IPS DF 6.9 (cell line): ENCODE results near the gene BTG3.

Experiments used
- DNase-seq: peaks from one replicate; pipeline ENCODE4 v3.0.0-alpha.2; 2013; ENCODE audit warnings: low read depth, low spot score
- H3K27ac ChIP-seq: one replicate; pipeline ENCODE4 v1.5.1; 2013; ENCODE audit warnings: low read length, control low read depth
- H3K27me3 ChIP-seq: 2 replicates; pipeline ENCODE4 v1.6.1; 2013; ENCODE audit warnings: mild to moderate bottlenecking, low read length; ENCODE audit not compliant: control insufficient read depth, insufficient read depth
- H3K36me3 ChIP-seq: 2 replicates; pipeline ENCODE4 v1.6.1; 2013; ENCODE audit warnings: low read length; ENCODE audit not compliant: control insufficient read depth, insufficient read depth
- H3K4me1 ChIP-seq: 2 replicates; pipeline ENCODE4 v1.6.1; 2013; ENCODE audit warnings: low read length; ENCODE audit not compliant: control insufficient read depth, insufficient read depth
- H3K4me3 ChIP-seq: 2 replicates; pipeline ENCODE4 v1.5.1; 2013; ENCODE audit warnings: mild to moderate bottlenecking, low read length
- H3K9me3 ChIP-seq: 2 replicates; pipeline ENCODE4 v1.6.1; 2013; ENCODE audit warnings: low read length, inconsistent platforms; ENCODE audit not compliant: control insufficient read depth, insufficient read depth
- WGBS: extraction: QIAGEN DNeasy Blood & Tissue Kit; methylation state at CpG from one replicate; pipeline ENCODE4 v1.1.7; 2013; ENCODE audit warnings: mixed read lengths, missing lambda C conversion rate; ENCODE audit not compliant: insufficient read length, insufficient coverage; 5-methylcytosine and 5-hydroxymethylcytosine counted together

Gene BTG3

DNA sequence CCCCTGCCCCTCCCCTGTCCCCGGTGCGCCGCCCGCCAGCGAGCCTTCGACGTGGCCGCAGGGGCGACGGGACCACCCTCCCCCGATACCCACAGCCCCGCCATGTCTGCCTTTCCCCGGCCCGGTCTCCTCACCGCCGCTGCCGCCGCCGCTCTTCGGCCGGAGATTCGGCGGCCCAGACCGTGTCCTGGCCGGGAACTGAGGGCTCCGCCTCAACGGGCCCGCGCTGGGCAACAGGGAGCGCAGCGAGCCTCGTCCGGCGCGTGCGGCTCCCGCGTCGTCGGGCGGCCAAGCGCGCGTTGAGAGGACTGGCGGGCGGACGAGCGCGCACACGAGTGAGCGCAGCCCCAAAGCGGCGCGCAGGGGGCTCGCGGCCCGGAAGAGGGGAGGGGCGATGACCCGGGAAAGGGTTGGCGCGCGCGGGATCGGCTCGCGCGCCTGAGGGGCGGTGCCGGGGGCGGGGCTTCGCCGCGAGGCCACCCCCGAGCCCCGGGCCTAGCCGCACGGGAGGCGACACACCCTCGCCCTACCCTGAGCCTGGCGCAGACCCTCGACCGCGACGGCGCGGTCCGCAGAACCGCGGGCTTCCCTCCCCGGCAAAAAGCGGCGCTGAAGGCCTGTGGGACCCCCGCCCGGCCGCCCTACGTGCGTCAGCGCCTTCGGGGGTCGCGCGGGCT lies at the start of gene BTG3:
Gene BTG3 (minus strand): TSS at position 337 of the 677 bp plus-strand sequence. CDS start 3,757 bp downstream, outside the sequence.
- Histone ChIP-seq H3K27ac (no peak within 1 kb of the TSS), H3K36me3 (0 out of 2 replicates have a peak, but pooled peaks cover 4% of the 10 kb centered on the region), H3K9me3 (no peaks in the 10 kb centered on the region), H3K4me1 (0 out of 2 replicates have a peak, but pooled peaks cover 2% of the 10 kb centered on the region), H3K27me3 (no peaks in the 10 kb centered on the region), H3K4me3 (peak within 1 kb of the TSS; percentile 90)
- no CpG with 5 or more reads among the region's 102 CpGs for WGBS
- DNase-seq, result peak; percentile 25

GRCh38 chr21:17660862-17661261 lies 48.2 kb upstream of the BTG3 start:
- H3K4me1 ChIP-seq, result no peaks in the 10 kb centered on the region

GRCh38 chr21:17660452-17660851 lies 47.8 kb upstream of the BTG3 start:
- H3K4me3 ChIP-seq, result no peak overlapping the region
- WGBS, result no CpG with 5 or more reads among the region's 3 CpGs

More at GRCh38 chr21:17660862-17661261, 48.2 kb upstream of the BTG3 start:
- Histone ChIP-seq H3K27ac (no peak overlapping the region), H3K27me3 (no peaks in the 10 kb centered on the region), H3K4me3 (no peak overlapping the region), H3K36me3 (no peaks in the 10 kb centered on the region), H3K9me3 (no peaks in the 10 kb centered on the region)
- no CpG with 5 or more reads among the region's 6 CpGs for WGBS
- DNase-seq, result no peak

GRCh38 chr21:17658931-17659330 lies 46.2 kb upstream of the BTG3 start:
- WGBS, result no CpG with 5 or more reads among the region's 6 CpGs
- no peaks in the 10 kb centered on the region for H3K9me3 ChIP-seq
- H3K36me3 ChIP-seq, result no peaks in the 10 kb centered on the region
- DNase-seq, result no peak
- no peak overlapping the region for H3K4me3 ChIP-seq
- no peak overlapping the region for H3K27ac ChIP-seq
- no peaks in the 10 kb centered on the region for H3K27me3 ChIP-seq
- no peaks in the 10 kb centered on the region for H3K4me1 ChIP-seq

More at GRCh38 chr21:17660452-17660851, 47.8 kb upstream of the BTG3 start:
- H3K36me3 ChIP-seq, result no peaks in the 10 kb centered on the region
- no peak overlapping the region for H3K27ac ChIP-seq
- H3K9me3 ChIP-seq, result no peaks in the 10 kb centered on the region
- no peaks in the 10 kb centered on the region for H3K4me1 ChIP-seq
- DNase-seq, result no peak
- no peaks in the 10 kb centered on the region for H3K27me3 ChIP-seq

GRCh38 chr21:17651526-17651925 lies 38.8 kb upstream of the BTG3 start:
- no peak for DNase-seq
- WGBS, result no CpG with 5 or more reads among the region's 3 CpGs
- no peaks in the 10 kb centered on the region for H3K36me3 ChIP-seq

GRCh38 chr21:17650292-17650691 lies 37.6 kb upstream of the BTG3 start:
- WGBS, result no CpG with 5 or more reads among the region's 1 CpG
- no peaks in the 10 kb centered on the region for H3K9me3 ChIP-seq
- no peak for DNase-seq

More at GRCh38 chr21:17651526-17651925, 38.8 kb upstream of the BTG3 start:
- no peaks in the 10 kb centered on the region for H3K9me3 ChIP-seq
- H3K27me3 ChIP-seq, result no peaks in the 10 kb centered on the region
- H3K4me1 ChIP-seq, result no peaks in the 10 kb centered on the region
- H3K27ac ChIP-seq, result no peak overlapping the region
- H3K4me3 ChIP-seq, result no peak overlapping the region

DNA sequence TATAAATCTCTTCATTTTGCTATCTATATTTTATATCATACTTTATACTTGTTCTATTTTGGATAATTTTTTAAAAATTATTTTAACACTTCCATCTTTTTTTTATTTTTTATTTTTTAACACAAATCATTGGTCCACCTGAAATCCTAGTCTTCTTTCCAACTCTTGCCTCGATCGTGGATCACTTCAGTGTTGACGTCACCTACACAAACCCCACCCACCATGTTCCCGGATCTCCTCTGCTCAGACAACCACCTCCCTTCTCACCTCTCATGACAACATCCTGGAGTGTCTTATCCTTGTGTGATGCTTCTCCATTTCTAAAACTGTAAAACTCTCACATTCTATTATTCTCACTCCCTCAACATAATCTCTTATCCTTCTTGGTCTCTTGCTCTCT lies 34.1 kb upstream of the BTG3 start:
- Histone ChIP-seq H3K27ac (no peak overlapping the region), H3K4me1 (no peaks in the 10 kb centered on the region), H3K36me3 (no peaks in the 10 kb centered on the region), H3K4me3 (no peak overlapping the region), H3K9me3 (no peaks in the 10 kb centered on the region), H3K27me3 (no peaks in the 10 kb centered on the region)
- no CpG with 5 or more reads among the region's 4 CpGs for WGBS
- no peak for DNase-seq

More at GRCh38 chr21:17650292-17650691, 37.6 kb upstream of the BTG3 start:
- Histone ChIP-seq H3K36me3 (no peaks in the 10 kb centered on the region), H3K4me3 (no peak overlapping the region), H3K27ac (no peak overlapping the region), H3K4me1 (no peaks in the 10 kb centered on the region), H3K27me3 (no peaks in the 10 kb centered on the region)

DNA sequence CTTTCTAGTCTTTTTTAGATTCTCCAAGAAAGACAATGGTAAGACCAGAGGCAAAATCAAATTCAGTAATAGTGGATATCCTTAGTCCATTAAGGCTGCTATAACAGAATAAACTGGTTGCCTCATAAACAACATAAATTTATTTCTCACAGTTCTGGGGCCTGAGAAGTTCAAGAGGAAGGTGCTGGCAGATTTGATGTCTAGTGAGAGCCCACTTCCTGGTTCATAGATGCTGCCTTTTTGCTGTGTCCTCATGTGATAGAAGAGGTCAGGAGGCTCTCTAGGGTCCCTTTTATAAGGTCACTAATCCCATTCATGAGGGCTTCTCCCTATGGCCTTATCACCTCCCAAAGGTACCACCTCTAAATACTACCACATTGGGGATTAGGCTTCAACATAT lies 31.5 kb upstream of the BTG3 start:
- Histone ChIP-seq H3K36me3 (no peaks in the 10 kb centered on the region), H3K9me3 (no peaks in the 10 kb centered on the region), H3K4me1 (no peaks in the 10 kb centered on the region), H3K27me3 (no peaks in the 10 kb centered on the region), H3K4me3 (no peak overlapping the region), H3K27ac (no peak overlapping the region)
- no peak for DNase-seq

GRCh38 chr21:17640821-17641220 lies 28.1 kb upstream of the BTG3 start:
- WGBS, result no CpG with 5 or more reads among the region's 2 CpGs
- no peak overlapping the region for H3K4me3 ChIP-seq
- no peaks in the 10 kb centered on the region for H3K36me3 ChIP-seq
- H3K9me3 ChIP-seq, result no peaks in the 10 kb centered on the region
- DNase-seq, result no peak
- no peaks in the 10 kb centered on the region for H3K4me1 ChIP-seq
- no peak overlapping the region for H3K27ac ChIP-seq
- no peaks in the 10 kb centered on the region for H3K27me3 ChIP-seq

GRCh38 chr21:17636711-17637110 lies 24.0 kb upstream of the BTG3 start:
- Histone ChIP-seq H3K36me3 (no peaks in the 10 kb centered on the region), H3K9me3 (no peaks in the 10 kb centered on the region), H3K4me1 (no peaks in the 10 kb centered on the region), H3K27ac (no peak overlapping the region), H3K27me3 (no peaks in the 10 kb centered on the region), H3K4me3 (no peak overlapping the region)
- no peak for DNase-seq
- WGBS, result no CpG with 5 or more reads among the region's 4 CpGs

GRCh38 chr21:17631195-17631594 lies 18.5 kb upstream of the BTG3 start:
- no peak overlapping the region for H3K4me3 ChIP-seq
- H3K4me1 ChIP-seq, result no peaks in the 10 kb centered on the region
- DNase-seq, result no peak
- no peaks in the 10 kb centered on the region for H3K36me3 ChIP-seq
- H3K27me3 ChIP-seq, result no peaks in the 10 kb centered on the region
- WGBS, result no CpG with 5 or more reads among the region's 4 CpGs
- no peak overlapping the region for H3K27ac ChIP-seq
- no peaks in the 10 kb centered on the region for H3K9me3 ChIP-seq
